ENCODE data around the gene SLC8B1.

The SLC8B1 gene

GRCh38 chr12:113298861-113299545 is 35.9 kb downstream of the SLC8B1 start:
- Histone ChIP-seq H3K9me3 (ENCODE audit: control insufficient read depth, insufficient read depth, low read length) (no peaks in the 10 kb centered on the region), H3K9ac (ENCODE audit: low read depth, low read length) (no peak overlapping the region), H3K4me1 (ENCODE audit: insufficient read depth, low read length) (peaks cover 12% of the 10 kb centered on the region), H3K36me3 (ENCODE audit: insufficient read depth, low read length) (peaks cover 3% of the 10 kb centered on the region; the same call in 1 of the 2 replicates)

DNA sequence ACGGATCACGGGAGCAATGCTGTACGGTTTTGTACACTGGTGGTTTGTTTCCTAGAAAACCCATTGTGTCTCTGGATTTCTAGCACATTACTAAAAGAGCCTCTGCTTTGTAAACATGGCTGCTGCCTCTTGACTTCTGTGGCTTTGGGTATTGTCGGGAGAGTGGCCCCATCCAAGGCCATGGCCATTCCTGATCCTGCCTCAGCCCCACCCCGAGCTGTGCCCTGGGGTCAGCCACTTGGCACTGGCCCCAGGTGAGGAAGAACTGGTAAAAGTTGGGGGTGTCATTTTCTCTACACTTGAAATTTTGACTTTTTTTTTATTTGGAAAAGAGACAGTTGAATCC is 36.5 kb downstream of the SLC8B1 start:
- H3K9me3 ChIP-seq (ENCODE audit: control insufficient read depth, insufficient read depth, low read length): no peaks in the 10 kb centered on the region
- H3K9ac ChIP-seq (ENCODE audit: low read depth, low read length): no peak overlapping the region
- peaks cover 6% of the 10 kb centered on the region for H3K36me3 ChIP-seq (ENCODE audit: insufficient read depth, low read length)
- peaks cover 10% of the 10 kb centered on the region for H3K4me1 ChIP-seq (ENCODE audit: insufficient read depth, low read length)

DNA sequence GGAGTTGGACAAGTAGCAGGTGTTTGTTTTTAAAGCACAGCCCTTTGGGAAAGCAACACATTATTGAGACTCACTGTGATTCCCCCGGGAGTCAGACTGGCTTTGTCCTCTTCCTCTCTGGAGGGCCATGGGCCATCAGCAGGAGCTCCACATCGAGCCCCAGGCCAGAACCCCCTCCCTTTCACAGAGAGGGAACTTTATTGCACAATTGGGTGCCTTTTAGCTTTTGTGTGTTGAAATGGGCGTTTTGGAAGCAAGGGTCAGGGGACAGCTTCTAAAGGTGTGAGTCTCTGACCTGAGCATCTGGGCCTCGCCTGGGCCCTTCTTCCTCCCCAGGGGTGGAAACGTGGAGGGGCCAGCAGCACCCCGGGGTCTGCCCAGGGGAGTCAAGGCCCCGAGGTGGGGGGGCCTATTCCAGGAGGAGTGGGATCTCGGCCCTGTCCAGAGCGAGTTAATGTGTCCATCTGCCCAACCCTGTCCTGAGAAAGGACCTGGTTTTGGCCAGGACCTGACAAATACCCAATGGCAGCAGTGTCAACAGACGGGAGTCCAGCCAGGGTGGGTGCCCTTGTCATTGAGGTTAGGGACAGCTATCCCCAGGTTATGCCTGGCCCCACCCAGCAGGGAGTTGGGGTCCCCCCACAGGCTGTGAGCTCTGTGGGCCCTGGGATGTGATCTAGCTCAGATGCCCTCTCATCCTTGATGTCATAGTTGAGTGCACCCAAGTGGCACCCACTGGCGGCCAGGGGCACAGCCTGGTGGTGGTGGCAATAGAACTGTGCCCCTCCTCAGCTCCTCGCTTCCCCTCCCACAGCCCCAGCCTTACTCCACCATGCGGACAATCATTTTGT is 37.1 kb downstream of the SLC8B1 start:
- no peaks in the 10 kb centered on the region for H3K9me3 ChIP-seq (ENCODE audit: control insufficient read depth, insufficient read depth, low read length)
- peaks cover 9% of the 10 kb centered on the region for H3K4me1 ChIP-seq (ENCODE audit: insufficient read depth, low read length)
- H3K36me3 ChIP-seq (ENCODE audit: insufficient read depth, low read length): peaks cover 9% of the 10 kb centered on the region
- H3K9ac ChIP-seq (ENCODE audit: low read depth, low read length): no peak overlapping the region

DNA sequence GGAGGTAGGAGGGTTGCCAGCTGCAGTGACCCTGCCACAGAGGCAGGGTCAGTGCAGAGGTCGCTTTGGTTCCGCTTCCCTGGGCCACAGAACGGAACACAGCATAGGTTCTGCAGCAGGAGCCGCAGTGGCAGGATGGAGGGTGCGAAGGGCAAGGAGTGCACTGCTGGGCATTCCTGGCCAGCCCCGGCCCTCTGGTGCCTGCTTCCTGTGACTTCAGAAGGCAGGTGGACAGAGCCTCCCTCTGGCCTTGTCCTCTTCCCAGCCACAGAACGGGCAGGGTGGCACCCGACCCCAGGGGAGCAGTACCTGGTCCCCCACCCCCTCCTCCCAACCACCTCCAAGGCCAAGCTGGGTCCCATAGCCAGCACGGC is 37.7 kb downstream of the SLC8B1 start:
- Histone ChIP-seq H3K4me1 (ENCODE audit: insufficient read depth, low read length) (peaks cover 6% of the 10 kb centered on the region), H3K36me3 (ENCODE audit: insufficient read depth, low read length) (peaks cover 9% of the 10 kb centered on the region), H3K9me3 (ENCODE audit: control insufficient read depth, insufficient read depth, low read length) (no peaks in the 10 kb centered on the region), H3K9ac (ENCODE audit: low read depth, low read length) (no peak overlapping the region)

GRCh38 chr12:113296557-113297213 is 38.2 kb downstream of the SLC8B1 start:
- no peak overlapping the region for H3K9ac ChIP-seq (ENCODE audit: low read depth, low read length)
- H3K4me1 ChIP-seq (ENCODE audit: insufficient read depth, low read length): peaks cover 6% of the 10 kb centered on the region
- no peaks in the 10 kb centered on the region for H3K9me3 ChIP-seq (ENCODE audit: control insufficient read depth, insufficient read depth, low read length)
- H3K36me3 ChIP-seq (ENCODE audit: insufficient read depth, low read length): peaks cover 9% of the 10 kb centered on the region

DNA sequence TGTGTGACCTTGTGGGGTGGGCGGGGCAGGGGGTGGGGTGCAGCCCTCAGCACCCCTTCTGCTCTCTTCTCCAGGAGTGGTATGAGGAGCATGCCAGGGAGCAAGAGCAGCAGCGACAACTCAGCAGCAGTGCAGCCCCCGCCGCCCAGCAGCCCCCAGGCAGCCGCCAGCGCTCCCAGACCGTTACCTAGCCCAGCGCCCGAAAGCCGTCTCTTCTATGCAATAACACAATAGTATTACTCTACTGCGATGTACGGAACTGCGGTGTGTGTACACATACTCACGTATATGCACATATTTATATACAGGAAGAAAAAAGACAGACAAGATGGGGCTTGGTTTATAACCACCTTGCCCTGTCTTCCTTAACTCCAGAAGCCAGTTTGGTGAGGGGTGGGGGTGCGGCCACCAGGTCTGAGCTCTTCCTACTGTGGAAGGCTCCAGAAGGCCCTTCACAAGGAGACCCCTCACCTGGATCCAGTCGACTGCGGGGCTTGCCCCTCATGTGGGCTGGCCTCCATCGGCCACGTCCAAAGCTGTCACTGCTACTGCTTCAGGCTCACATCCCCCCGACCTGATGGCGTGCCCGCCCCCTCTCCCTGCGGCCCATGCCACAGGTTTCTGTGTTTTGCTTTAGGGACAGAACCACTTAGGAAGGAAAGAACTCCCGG is 38.9 kb downstream of the SLC8B1 start:
- Histone ChIP-seq H3K9me3 (ENCODE audit: control insufficient read depth, insufficient read depth, low read length) (no peaks in the 10 kb centered on the region), H3K36me3 (ENCODE audit: insufficient read depth, low read length) (peaks cover 9% of the 10 kb centered on the region), H3K4me1 (ENCODE audit: insufficient read depth, low read length) (peaks cover 6% of the 10 kb centered on the region), H3K9ac (ENCODE audit: low read depth, low read length) (no peak overlapping the region)

DNA sequence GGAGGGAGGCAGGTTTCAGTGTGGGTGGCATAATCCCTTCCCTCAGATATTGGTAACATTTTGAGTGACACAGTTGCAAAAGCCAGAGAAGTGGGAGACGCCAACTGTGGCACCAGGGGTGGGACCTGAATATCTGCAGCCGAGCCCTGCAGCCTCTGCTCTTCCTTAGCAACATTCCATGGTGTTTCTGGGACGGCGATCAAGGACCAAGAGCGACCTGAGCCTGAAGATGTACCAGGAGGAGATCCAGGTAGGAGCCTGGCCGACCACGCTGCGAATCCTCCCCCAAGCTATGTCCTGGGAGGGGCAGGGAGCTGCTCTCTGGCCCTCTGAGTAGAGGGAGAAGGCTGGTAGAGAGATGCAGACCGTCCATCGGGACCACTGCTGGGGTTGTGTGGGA is 41.8 kb downstream of the SLC8B1 start:
- no peaks in the 10 kb centered on the region for H3K4me1 ChIP-seq (ENCODE audit: insufficient read depth, low read length)
- no peak overlapping the region for H3K9ac ChIP-seq (ENCODE audit: low read depth, low read length)
- no peaks in the 10 kb centered on the region for H3K9me3 ChIP-seq (ENCODE audit: control insufficient read depth, insufficient read depth, low read length)
- peaks cover 9% of the 10 kb centered on the region for H3K36me3 ChIP-seq (ENCODE audit: insufficient read depth, low read length)

GRCh38 chr12:113292547-113292946 is 42.4 kb downstream of the SLC8B1 start:
- peaks cover 9% of the 10 kb centered on the region for H3K36me3 ChIP-seq (ENCODE audit: insufficient read depth, low read length)
- no peak overlapping the region for H3K9ac ChIP-seq (ENCODE audit: low read depth, low read length)
- no peaks in the 10 kb centered on the region for H3K4me1 ChIP-seq (ENCODE audit: insufficient read depth, low read length)
- H3K9me3 ChIP-seq (ENCODE audit: control insufficient read depth, insufficient read depth, low read length): no peaks in the 10 kb centered on the region

DNA sequence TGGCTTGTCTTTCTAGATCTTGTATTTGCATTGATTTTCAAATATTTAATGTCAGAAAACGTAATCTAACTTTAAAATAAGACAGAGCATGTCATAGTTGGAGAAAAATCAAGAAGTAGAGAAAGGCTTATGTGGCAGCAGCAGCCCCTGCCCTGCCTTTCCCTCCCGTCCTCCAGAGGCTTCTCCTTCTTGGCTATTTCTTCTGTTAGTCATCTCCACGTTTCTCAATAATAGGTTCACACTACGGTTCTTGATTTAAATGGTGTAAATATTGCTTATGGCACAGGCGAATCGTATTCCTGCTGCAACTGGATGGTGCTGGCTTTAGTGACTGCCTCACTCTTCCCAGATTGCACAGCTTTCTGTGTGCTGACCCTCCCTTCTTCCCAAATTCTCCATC is 42.8 kb downstream of the SLC8B1 start:
- Histone ChIP-seq H3K36me3 (ENCODE audit: insufficient read depth, low read length) (peaks cover 9% of the 10 kb centered on the region), H3K9me3 (ENCODE audit: control insufficient read depth, insufficient read depth, low read length) (no peaks in the 10 kb centered on the region), H3K9ac (ENCODE audit: low read depth, low read length) (no peak overlapping the region), H3K4me1 (ENCODE audit: insufficient read depth, low read length) (no peaks in the 10 kb centered on the region)

DNA sequence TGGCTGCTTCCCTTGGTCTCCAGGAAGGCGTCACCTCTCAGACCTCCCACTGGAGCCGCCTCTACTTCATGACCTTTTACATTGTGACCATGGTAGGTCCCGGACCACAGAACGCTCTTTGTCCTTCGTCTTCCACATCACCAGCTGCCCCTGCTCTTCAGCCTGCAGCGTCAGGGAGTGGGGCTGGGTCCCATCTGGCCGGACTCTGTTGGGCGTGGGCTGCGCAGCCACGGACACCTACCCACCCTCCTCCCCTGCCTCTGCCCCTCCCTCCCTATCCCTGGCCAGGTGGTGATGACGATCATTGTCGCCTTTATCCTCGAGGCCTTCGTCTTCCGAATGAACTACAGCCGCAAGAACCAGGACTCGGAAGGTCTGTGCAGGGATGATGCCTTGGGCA is 43.3 kb downstream of the SLC8B1 start:
- no peaks in the 10 kb centered on the region for H3K9me3 ChIP-seq (ENCODE audit: control insufficient read depth, insufficient read depth, low read length)
- peaks cover 9% of the 10 kb centered on the region for H3K36me3 ChIP-seq (ENCODE audit: insufficient read depth, low read length)
- no peak overlapping the region for H3K9ac ChIP-seq (ENCODE audit: low read depth, low read length)
- H3K4me1 ChIP-seq (ENCODE audit: insufficient read depth, low read length): no peaks in the 10 kb centered on the region

GRCh38 chr12:113290506-113290905 is 44.4 kb downstream of the SLC8B1 start:
- H3K9ac ChIP-seq (ENCODE audit: low read depth, low read length): no peak overlapping the region
- H3K36me3 ChIP-seq (ENCODE audit: insufficient read depth, low read length): peaks cover 9% of the 10 kb centered on the region
- H3K9me3 ChIP-seq (ENCODE audit: control insufficient read depth, insufficient read depth, low read length): no peaks in the 10 kb centered on the region
- no peaks in the 10 kb centered on the region for H3K4me1 ChIP-seq (ENCODE audit: insufficient read depth, low read length)

- H3K36me3 ChIP-seq (ENCODE audit: insufficient read depth, low read length): peaks cover 5% of the 10 kb centered on the region
- no peaks in the 10 kb centered on the region for H3K4me1 ChIP-seq (ENCODE audit: insufficient read depth, low read length)
- H3K9ac ChIP-seq (ENCODE audit: low read depth, low read length): no peak overlapping the region
- H3K9me3 ChIP-seq (ENCODE audit: control insufficient read depth, insufficient read depth, low read length): no peaks in the 10 kb centered on the region
Observed at GRCh38 chr12:113289361-113289760, 45.5 kb downstream of the SLC8B1 start.

- no peak overlapping the region for H3K9ac ChIP-seq (ENCODE audit: low read depth, low read length)
- no peaks in the 10 kb centered on the region for H3K9me3 ChIP-seq (ENCODE audit: control insufficient read depth, insufficient read depth, low read length)
- no peaks in the 10 kb centered on the region for H3K4me1 ChIP-seq (ENCODE audit: insufficient read depth, low read length)
- H3K36me3 ChIP-seq (ENCODE audit: insufficient read depth, low read length): no peaks in the 10 kb centered on the region; the same call in none of the 2 replicates
Observed at GRCh38 chr12:113287899-113288282, 47.0 kb downstream of the SLC8B1 start.

- Histone ChIP-seq H3K36me3 (ENCODE audit: insufficient read depth, low read length) (no peaks in the 10 kb centered on the region; the same call in none of the 2 replicates), H3K9me3 (ENCODE audit: control insufficient read depth, insufficient read depth, low read length) (no peaks in the 10 kb centered on the region), H3K4me1 (ENCODE audit: insufficient read depth, low read length) (no peaks in the 10 kb centered on the region), H3K9ac (ENCODE audit: low read depth, low read length) (no peak overlapping the region)
Observed at GRCh38 chr12:113287146-113287898, 47.6 kb downstream of the SLC8B1 start.
